Measurements from ENCODE around the gene HOXB3. TPM values are rescaled to one million over a fixed set of nuclear protein-coding genes. Genes with fewer than 3 reads are reported as not detected.
A peak's percentile ranks its signal among the peaks of the same experiment; 100 is the strongest.
"Not testable (repeated sequence)": the region's sequence is repeated elsewhere in the genome, so short reads cannot be mapped to it uniquely, and the experiment has no call there.

HOXB3 gene
- total RNA-seq, 4 donors from 2014 or later: 37.0 to 89.3 (median 65.4) TPM

GRCh38 chr17:48510381-48510760, 79.7 kb downstream of the HOXB3 start:
- no peak for TF ChIP-seq POLR2A (IDR thresholded peaks at IDR 0.05)
- no peak for TF ChIP-seq CTCF (IDR thresholded peaks at IDR 0.05)
- no peaks in the 10 kb centered on the region for H3K36me3 ChIP-seq
- no peaks in the 10 kb centered on the region for H3K27me3 ChIP-seq
- H3K27ac ChIP-seq: no peak overlapping the region
- peaks cover 0 to 9% (median 1%) of the 10 kb centered on the region in 4 donors for H3K4me1 ChIP-seq
- no peak overlapping the region for H3K4me3 ChIP-seq
- DNase-seq: no peak
- H3K9me3 ChIP-seq: no peaks in the 10 kb centered on the region

GRCh38 chr17:48509708-48510107, 80.3 kb downstream of the HOXB3 start:
- not testable (repeated sequence) for H3K27ac ChIP-seq, H3K4me1 ChIP-seq, H3K9me3 ChIP-seq, H3K4me3 ChIP-seq, DNase-seq, H3K36me3 ChIP-seq, H3K27me3 ChIP-seq

GRCh38 chr17:48506246-48506645, 83.8 kb downstream of the HOXB3 start:
- no peaks in the 10 kb centered on the region for H3K9me3 ChIP-seq
- no peak overlapping the region for H3K27ac ChIP-seq
- no peak for TF ChIP-seq CTCF (IDR thresholded peaks at IDR 0.05)
- TF ChIP-seq POLR2A (IDR thresholded peaks at IDR 0.05): no peak
- DNase-seq: no peak
- H3K36me3 ChIP-seq: no peaks in the 10 kb centered on the region
- no peak overlapping the region for H3K4me3 ChIP-seq
- no peaks in the 10 kb centered on the region for H3K27me3 ChIP-seq
- peaks cover 0 to 9% (median 2%) of the 10 kb centered on the region in 4 donors for H3K4me1 ChIP-seq

- Histone ChIP-seq H3K4me1 (peaks cover 0 to 9% (median 2%) of the 10 kb centered on the region in 4 donors), H3K36me3 (no peaks in the 10 kb centered on the region), H3K27ac (peak overlapping the region in 2 of 4 donors; percentile 15 to 16), H3K4me3 (no peak overlapping the region), H3K27me3 (no peaks in the 10 kb centered on the region), H3K9me3 (no peaks in the 10 kb centered on the region)
- TF ChIP-seq POLR2A (IDR thresholded peaks at IDR 0.05) (no peak), CTCF (IDR thresholded peaks at IDR 0.05) (no peak)
- DNase-seq: peak in 1 of 3 donors; percentile 66
Observed at GRCh38 chr17:48505788-48506187, 84.3 kb downstream of the HOXB3 start.

- no peaks in the 10 kb centered on the region for H3K27me3 ChIP-seq
- no peaks in the 10 kb centered on the region for H3K9me3 ChIP-seq
- no peak overlapping the region for H3K27ac ChIP-seq
- no peak for DNase-seq
- no peak overlapping the region for H3K4me3 ChIP-seq
- TF ChIP-seq CTCF (IDR thresholded peaks at IDR 0.05) (no peak), POLR2A (IDR thresholded peaks at IDR 0.05) (no peak)
- no peaks in the 10 kb centered on the region for H3K36me3 ChIP-seq
- peaks cover 0 to 9% (median 2%) of the 10 kb centered on the region in 4 donors for H3K4me1 ChIP-seq
Observed at GRCh38 chr17:48504953-48505352, 85.1 kb downstream of the HOXB3 start.

- H3K27me3 ChIP-seq: no peaks in the 10 kb centered on the region
- DNase-seq: no peak
- no peaks in the 10 kb centered on the region for H3K36me3 ChIP-seq
- TF ChIP-seq POLR2A (IDR thresholded peaks at IDR 0.05) (no peak), CTCF (IDR thresholded peaks at IDR 0.05) (no peak)
- H3K4me1 ChIP-seq: peaks cover 0 to 9% (median 2%) of the 10 kb centered on the region in 4 donors
- no peak overlapping the region for H3K4me3 ChIP-seq
- peak overlapping the region in 1 of 4 donors; percentile 14 for H3K27ac ChIP-seq
- no peaks in the 10 kb centered on the region for H3K9me3 ChIP-seq
Observed at GRCh38 chr17:48503747-48504146, 86.3 kb downstream of the HOXB3 start.

Measured in Peyer's patch (tissue), 4 donors.